Stimulated activated CD4-positive, alpha-beta T cell treated with anti-CD3 and anti-CD28 coated beads, Interleukin-1b, Interleukin-23, amount 100 ng/mL, for 48 hours (primary cell): ENCODE measurements around the gene DAPK2.

Experiments
- DNase-seq: peaks from one replicate; pipeline ENCODE4 v3.0.0-alpha.2; 2020

The DAPK2 gene

GRCh38 chr15:63889831-63890230, 156.5 kb downstream of the DAPK2 start:
- DNase-seq: no peak

GRCh38 chr15:63888823-63889222, 157.5 kb downstream of the DAPK2 start:
- DNase-seq: no peak

GRCh38 chr15:63888146-63888545, 158.1 kb downstream of the DAPK2 start:
- DNase-seq: no peak

- DNase-seq: no peak
These were observed 158.7 kb downstream of the DAPK2 start for GRCh38 chr15:63887630-63888029.

GRCh38 chr15:63884953-63885352, 161.3 kb downstream of the DAPK2 start:
- no peak for DNase-seq

- DNase-seq: no peak
These were observed 164.9 kb downstream of the DAPK2 start for GRCh38 chr15:63881431-63881830.

GRCh38 chr15:63880744-63881143, 165.5 kb downstream of the DAPK2 start:
- DNase-seq: no peak

- no peak for DNase-seq
These were observed 166.3 kb downstream of the DAPK2 start for GRCh38 chr15:63879995-63880394.

GRCh38 chr15:63879211-63879610, 167.1 kb downstream of the DAPK2 start:
- no peak for DNase-seq

- no peak for DNase-seq
These were observed 168.5 kb downstream of the DAPK2 start for GRCh38 chr15:63877713-63878271.

GRCh38 chr15:63876085-63876662, 170.1 kb downstream of the DAPK2 start:
- DNase-seq: no peak

- DNase-seq: no peak
These were observed 171.7 kb downstream of the DAPK2 start for GRCh38 chr15:63874616-63875015.

- no peak for DNase-seq
These were observed 173.3 kb downstream of the DAPK2 start for GRCh38 chr15:63872759-63873510.

- no peak for DNase-seq
These were observed 175.6 kb downstream of the DAPK2 start for GRCh38 chr15:63870487-63871209.

- DNase-seq: no peak
These were observed 176.3 kb downstream of the DAPK2 start for GRCh38 chr15:63870043-63870394.

GRCh38 chr15:63869371-63870042, 176.8 kb downstream of the DAPK2 start:
- no peak for DNase-seq

GRCh38 chr15:63864186-63864585, 182.1 kb downstream of the DAPK2 start:
- DNase-seq: no peak

- no peak for DNase-seq
These were observed 184.3 kb downstream of the DAPK2 start for GRCh38 chr15:63861946-63862517.

GRCh38 chr15:63860555-63860954, 185.7 kb downstream of the DAPK2 start:
- DNase-seq: no peak

GRCh38 chr15:63860155-63860554, 186.1 kb downstream of the DAPK2 start:
- peak; percentile 48 for DNase-seq

GRCh38 chr15:63858881-63859280, 187.4 kb downstream of the DAPK2 start:
- DNase-seq: no peak

- DNase-seq: no peak
These were observed 187.8 kb downstream of the DAPK2 start for GRCh38 chr15:63858448-63858847.

- DNase-seq: no peak
These were observed 188.8 kb downstream of the DAPK2 start for GRCh38 chr15:63857461-63857856.
